NCI-H748 treated with DMSO at 0.1 percent for 48 hours (cell line): ENCODE results near the gene FAM13A.
A peak's percentile ranks its signal among the peaks of the same experiment; 100 is the strongest.

ENCODE experiments used
- DNase-seq: peaks from one replicate; lab custom pipeline; 2025; lab: John Stamatoyannopoulos, UW

FAM13A gene

DNA sequence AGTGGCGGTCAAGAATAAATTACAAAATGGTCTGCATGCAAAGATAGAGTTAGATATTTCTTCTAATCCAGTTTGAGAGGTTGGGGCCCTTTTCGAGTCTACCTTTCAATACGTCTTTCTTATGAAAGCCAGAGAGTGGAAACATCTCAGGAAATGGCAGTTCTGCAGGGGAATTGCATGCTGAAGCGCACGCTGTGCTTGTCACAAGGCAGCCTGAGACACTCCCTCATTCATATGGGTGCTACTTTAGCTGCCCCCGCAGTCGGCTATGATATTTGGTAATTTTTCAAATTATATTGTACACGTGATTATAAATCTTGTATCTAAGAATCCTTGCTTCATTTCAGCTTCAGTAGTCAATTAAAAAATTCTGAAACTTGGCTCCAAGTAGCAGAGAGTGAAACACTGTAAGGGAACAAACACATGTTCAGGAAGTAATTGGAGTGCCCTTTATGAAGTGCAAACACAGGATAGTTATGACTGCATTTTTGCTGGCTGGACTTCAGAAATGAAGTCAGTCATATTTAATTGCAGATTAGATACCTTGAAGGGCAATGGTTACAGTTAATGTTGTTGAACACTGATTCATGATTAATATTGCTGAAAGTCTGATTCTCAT, 213.8 kb downstream of the FAM13A start:
- no peak for DNase-seq

DNA sequence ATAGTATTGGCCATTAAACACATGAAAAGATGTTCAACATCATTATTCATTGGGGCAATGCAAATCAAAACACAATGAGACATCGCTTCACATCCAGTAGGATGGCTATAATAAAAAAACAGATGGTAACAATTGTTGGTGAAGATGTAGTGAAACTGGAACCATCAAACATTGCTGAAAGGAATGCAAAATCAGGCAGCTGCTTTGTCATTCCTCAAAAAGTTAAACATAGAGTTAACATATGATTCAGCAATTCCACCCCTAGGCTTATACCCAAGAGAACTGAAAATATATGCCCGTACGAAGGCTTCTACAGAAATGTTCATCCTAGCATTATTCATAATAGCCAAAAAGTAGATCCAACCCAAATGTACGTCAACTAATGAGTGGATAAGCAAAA, 215.3 kb downstream of the FAM13A start:
- no peak for DNase-seq

DNA sequence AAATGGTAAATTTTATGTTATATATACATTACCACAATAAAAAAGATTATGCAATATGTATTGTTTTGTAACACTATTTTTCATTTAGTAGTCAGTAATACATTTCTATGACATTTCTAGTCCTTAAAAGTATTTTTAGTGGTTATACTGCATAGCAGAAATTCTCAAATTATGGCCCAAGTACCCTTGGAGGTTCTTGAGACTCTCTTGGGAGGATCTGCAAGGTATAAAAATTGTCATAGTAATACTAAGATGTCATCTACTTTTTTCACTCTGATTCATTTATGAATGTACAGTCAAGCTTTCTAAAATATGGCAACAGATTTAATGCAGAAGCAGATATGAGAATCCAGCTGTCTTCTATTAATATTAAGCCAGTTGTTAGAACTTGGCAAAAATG, 220.8 kb downstream of the FAM13A start:
- no peak for DNase-seq

DNA sequence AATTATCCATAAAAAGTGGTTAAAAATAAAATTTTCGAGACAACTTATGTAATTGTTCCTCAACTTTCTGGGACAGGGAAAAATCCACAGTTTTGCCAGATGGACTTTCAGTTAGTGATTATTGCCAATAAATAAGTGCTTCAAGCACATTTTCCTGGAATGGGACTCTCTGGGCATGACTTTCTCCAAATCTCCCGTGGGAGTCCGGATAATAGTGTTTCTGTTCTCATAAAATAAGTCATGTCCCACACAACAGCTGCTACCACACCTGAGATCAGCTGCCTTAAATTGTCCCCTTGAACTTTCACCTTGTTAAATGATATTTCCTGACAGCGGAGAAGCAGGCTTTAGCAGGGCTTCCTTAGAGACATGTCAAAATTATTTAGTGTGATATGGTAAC, 226.0 kb downstream of the FAM13A start:
- no peak for DNase-seq

DNA sequence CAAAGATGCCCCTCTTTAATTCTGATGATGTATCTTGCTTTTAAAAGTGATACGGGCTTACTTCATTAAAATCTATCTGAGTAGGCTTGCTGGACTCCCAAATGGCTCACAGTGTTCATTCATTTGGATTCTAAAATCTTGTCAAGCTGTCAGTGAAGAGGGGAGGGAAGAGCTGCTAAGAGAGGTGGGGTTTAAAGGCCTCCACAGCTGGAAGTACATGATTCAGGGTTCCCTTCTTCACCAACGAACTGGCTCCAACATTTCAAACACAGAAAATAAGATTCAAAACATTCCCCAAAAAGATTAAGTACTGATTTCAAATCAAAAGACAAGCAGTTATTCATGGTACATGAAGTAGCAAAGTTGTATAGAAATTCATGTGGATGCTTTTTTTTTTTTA, 226.4 kb downstream of the FAM13A start:
- no peak for DNase-seq

DNA sequence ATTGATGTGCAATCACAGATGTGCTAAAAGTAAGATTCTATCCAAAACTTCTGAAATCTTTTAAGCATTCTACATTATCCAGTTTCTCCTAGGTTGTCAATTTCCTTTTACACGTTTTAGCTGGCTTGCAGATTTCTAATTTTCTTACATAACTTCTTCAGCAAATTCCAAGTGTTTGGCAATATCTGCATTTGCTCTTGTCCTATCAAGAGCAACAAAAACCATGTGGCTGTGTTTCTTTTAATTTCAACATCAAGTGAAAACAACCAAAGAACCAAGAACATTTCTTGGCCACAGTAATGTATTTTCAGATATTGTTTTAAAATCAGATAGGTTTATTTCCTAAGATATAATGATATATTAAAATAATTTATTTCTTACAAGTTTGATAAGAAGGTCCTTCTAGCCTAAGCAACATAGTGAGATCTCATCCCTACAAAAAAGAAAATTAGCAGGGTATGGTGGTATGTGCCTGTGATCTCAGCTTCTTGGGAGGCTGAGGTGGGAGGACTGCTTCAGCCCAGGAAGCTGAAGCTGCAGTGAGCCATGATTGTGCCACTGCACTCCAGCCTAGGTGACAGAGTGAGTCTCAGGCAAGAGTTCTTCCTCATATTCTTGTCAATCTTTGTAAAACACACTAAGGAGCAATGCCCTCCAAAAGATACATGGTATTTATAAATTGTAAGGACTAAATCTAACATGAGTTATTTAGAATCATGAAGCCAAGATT, 228.0 kb downstream of the FAM13A start:
- DNase-seq: no peak

DNA sequence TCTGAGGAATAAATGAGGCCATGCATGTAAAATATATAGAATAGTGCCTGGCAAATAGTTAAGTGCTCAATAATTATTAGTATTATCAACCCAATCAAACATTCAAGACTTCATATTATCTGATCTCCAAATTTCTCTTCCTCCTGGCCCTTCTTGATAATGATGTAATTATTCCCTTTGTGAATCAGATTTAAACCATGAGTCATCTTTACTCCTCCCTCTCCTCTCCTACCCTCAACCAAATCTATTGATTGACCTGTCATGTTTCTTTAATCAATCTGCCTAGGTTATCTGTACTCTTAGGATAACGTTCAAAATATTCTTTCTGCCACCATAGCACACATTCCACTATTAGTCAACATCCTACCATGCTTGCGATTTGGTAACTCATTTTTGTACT, 229.5 kb downstream of the FAM13A start:
- no peak for DNase-seq

DNA sequence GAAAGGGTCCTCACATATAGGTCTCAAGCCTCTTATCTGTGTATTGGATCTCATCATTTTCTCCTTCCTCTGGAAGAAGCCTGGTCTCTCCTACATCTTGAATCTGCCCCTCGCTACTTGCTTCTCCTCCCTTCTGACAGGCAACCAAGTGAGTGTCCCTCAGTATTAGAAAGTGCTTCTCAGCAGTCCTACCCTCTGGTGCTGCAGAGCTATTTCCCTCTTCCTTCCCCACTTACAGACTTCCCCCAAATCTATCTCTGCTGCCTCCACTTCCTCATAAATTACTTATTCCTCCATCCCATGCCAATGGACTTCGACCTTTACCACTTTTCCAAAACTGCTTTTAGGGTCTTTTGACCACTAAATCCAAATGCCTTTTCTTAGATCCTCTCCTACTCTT, 230.2 kb downstream of the FAM13A start:
- DNase-seq: no peak

DNA sequence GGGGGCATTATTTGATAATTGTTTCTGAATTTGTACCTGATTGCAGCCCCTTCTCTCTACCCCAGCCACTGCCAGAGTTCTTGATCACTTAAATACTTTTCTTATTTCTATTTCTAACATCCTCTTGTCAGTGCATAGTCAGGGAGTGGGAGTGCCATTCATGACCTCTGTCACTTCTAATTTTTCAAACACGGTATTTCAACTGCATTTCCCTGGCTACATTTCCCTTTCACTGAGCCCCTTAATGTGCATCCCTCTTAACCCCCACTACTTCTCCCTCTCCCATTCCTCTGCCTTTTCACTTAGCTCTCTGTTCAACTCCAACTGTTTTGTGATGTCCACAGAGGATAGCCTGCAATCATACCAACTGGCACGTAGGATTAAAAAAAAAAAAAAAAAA, 231.1 kb downstream of the FAM13A start:
- DNase-seq: no peak

DNA sequence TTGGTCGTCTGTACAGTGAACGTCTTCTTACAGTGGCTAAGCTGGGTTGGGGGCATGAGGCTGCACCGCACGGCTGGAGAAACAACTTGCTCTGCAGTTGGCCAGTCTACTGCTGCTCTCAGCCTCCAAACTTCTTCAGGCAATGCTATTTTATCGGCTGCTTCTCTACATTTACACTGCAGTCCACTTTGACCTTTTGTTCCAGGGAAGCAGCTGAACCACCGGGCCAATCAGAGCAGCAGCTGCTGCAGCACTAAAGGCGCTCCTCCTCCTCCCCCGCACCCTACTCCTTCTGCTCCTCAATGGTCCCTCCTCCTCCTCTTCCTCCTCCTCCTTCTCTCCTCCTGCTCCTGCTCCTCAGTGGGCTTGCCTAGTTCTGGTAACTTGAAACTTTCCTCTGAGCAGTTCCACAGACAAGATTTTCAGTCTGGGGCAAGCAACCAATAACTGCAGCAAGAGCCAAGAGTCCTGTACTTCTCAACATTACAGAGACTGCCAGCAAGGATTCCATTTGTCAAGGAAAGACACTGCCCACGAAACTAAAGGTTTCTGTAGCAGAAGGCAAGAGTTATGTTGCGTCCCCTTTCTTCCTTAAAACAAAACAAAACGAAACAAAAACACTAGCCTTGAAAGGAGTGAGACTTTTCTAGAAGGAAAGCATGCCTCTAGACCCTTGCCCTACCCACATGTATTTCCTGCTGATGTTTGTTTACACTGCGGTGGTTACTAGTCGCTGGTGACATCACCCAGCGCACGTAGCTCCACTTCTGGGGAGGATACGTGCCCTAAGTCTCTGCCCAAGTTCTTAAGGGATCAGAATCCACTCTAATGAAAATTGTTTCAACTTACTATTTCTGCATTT, 233.7 kb downstream of the FAM13A start:
- peak; percentile 81 for DNase-seq

DNA sequence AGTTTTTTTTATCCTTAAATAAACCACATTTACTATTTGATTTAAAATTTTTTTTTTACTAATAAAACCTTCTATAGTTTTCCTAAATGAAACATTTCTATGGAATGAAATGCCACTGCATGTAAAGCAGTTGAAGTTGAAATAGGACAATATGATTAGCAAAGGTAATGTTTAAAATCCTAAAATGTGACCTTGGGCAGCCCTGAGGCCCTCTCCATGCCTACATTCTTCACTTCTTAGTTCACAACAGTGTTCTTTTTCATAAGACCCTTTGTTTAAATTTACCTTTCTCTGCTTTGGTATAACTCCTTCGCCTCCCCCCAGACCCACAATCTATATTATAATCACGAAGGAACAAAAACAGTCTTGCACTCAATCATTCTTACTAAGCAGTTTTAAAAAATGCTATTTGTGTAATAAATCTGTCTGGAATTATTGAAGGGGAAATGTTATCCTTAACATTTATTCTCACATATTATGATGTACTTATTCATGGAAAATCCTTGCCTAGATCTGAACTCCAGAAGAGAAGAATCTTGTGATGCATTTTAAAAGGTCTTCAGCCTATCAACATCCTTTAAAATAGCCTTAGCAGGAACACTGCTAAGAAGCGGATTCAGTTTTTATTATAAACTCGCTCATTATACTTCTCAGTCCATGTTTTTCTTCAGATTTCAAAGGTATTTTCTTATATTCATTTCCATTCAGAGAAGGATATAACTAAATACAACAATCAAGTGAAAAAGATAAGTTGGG, 234.8 kb downstream of the FAM13A start:
- DNase-seq: no peak

DNA sequence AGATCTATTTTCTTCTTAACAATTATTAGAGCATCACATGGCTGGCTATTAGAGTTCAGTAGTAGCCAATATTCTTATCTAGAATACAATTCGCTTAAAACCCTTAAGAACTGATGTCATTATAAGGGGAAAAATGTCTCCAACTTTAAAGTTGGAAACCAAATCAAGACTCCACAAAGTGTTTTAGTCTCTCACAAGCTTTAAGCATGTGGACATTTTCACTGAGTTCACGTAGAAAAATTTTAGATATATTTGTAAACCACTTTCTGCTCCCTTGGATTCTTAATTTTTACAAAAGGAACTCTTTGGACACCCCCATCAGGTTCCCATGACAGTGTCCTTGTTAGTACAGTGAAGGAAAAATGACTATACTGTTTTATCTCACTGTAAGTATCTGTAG, 235.5 kb downstream of the FAM13A start:
- no peak for DNase-seq

DNA sequence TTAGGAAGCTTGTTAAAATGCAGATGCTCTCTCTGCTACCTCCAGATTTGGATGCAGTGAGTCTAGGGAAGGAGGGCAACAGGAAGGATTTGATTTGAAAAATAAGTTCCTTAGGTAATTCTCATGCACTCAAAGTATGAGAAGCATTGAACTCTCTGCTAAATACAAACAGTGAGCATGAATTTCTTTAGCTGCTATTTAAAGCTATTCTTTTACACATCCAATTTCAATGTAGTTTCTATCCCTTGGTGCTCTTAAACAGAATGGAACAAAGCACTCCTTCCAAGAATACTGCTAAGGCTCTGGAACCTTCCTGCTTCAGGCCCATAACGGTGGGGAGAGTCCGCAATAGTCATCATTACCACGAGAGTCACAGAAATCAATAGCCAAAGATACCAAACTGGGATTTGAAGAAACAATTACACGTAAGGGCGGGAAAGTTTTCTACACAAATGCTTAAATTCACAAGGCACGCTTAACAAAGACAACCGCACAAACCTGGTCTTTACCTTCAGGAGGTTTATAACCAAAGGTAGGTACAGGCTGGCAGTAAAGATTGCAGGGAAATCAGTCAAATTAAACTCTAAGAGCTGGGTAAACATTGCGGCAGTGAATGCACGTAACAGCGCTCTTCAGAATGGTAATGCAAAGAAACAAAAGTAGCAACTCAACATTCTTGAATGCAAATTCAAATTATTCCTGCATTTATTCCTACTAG, 236.1 kb downstream of the FAM13A start:
- peak; percentile 40 for DNase-seq

DNA sequence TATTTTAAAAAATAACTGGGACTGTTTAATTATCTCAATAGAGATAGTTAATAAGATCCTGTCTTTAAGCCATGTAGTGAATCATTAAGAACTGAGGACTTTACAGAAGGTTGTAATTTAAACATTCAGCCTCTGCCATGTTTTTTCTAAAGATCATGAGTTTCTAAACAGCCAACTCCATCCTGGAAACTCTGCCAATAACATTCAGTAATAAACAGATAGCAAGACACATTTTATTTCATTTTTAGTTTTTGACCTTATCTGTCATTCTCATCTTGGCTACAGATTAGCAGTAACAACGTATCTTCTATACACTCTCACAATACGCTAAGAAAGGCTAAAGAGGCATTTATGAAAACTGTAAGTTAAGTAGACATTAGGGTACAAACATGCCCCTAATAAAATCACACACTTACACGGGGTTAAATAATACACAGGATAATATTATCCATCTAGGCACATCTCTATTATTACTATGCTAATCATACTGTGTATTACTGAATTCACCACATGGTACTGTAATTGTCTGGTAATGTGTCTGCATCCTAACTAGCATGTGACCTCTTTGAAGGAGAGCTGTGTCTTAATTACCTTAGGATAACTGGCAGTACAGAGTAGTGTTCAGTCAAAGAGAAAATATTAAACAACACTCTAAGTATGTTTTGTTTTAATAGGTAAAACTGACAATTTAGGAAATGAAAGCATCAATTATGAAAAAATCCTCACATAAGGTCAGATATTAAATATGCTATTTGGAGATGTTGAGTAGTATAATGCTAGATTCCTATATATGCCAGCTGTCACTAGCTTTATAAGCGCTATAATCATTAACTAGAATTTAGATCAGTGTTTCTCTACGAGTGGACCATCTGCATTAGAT, 236.9 kb downstream of the FAM13A start:
- DNase-seq: peak; percentile 19

DNA sequence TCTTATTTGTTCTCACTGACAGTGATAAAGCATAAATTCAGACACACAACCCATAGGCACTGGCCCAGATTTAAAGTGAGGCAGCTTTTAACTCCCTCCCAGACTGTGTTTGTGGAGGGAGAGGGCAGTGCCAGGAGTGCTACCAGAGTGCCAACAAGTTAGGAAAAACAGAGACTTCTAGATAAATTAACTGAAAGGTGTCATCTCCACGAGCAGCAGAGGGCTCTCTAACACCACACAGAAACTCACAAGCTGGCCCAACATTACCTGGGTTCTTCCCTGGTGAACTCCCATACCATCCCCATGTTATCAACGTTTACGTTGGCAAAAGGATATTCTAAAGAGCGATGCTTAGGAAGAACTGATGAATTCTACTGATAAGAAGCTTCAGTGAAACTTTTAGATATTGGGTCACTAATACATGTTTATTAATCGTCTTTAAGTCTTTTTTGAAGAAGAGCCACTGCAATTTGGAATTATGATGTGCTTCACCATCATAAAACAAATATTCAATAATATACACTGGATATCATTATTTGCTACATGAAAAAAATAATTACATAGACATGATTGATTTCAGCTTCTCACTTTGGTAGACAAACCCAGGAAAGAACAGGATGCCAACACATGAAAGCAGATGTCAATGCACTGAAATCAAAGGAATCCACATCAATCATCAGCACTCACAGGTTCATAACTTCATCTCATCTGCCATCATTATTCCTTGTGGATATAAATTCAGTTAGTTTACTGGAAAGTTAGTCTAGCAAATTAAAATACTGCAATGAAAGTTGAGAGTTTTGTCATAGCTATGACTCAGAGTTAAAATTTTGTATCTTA, 238.1 kb downstream of the FAM13A start:
- DNase-seq: peak; percentile 62

DNA sequence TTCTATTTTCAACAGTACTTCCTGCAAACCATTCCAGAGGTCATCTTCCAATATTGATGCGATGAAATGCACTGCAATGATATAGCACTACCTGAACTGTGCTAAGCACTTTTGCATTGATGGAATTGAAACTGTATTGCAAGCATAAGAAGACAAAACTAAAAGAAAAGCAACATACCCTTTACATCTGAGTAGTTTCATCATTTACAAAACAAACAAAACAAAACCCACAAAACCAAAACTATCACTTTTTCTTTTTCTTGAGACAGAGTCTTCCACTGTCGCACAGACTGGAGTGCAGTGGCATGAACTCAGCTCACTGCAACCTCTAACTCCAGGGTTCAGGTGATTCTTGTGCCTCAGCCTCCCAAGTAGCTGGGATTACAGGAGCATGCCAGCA, 239.2 kb downstream of the FAM13A start:
- no peak for DNase-seq

DNA sequence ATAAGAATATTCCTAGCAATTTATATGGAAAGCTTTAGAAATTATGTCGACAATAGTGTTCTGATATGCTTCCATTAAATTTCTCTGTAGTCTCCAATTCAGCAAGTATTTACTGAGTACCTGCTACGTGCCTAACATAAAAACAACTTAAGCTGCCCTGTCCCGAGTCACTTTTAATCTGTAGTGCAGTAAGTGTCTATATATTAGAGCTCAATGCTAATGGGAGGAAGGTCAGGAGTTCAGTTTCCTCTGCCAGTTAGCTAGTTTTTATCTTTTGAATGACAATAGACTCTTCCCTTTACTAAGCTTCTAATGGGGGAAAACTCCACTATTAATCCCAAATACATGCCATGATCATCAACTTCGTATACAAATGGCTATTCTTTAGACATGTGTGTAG, 240.6 kb downstream of the FAM13A start:
- no peak for DNase-seq

DNA sequence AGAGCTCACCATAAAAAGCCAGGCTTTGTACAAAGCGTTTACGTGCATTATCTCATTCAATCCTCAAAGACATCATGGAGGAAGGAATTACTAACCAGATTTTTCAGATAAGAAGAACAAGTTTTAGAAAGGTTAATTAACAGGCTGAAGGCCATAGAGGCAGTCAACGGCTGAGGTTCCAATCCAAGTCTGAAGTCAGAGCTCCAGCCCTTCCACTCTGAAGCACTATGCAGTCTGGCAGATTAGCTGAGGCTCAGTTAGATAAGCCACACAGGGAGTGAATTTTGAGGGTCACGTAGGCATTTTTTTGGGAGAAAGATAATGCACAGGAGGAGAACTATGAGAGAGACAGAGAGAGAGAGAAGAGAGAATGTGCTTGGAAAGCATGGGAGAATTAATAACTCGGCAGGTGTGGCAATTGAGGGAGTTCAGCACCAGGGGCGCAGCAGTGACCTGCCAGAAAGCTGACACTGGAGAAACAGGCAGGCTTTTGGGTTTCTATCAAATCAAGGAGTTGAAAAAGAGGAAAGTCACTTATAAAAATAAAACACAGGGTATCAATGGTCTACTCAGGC, 242.9 kb downstream of the FAM13A start:
- no peak for DNase-seq

DNA sequence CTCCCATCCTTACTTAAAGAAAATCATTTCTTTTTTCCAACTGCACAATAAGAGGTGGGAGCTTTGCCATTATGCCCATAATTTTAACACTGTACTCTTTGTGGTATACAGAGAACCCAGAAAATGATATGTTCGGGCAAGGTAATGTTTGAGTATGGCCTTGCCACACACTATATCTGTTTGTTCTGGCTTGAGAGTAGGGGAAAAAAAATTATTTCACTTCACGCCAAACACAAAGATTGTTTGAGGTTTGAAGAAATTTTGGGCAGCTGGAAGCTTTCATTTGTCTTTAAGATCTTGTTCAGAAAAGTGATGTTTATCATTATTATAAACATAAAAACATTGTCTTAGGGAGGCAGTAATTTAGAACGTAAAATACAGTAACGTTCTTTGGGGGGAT, 244.0 kb downstream of the FAM13A start:
- no peak for DNase-seq
